Measurements from ENCODE around the gene IL1R2.

Gene IL1R2

GRCh38 chr2:102008490-102008889 lies 16.7 kb downstream of the IL1R2 start:
- no peak for DNase-seq (ENCODE audit: low read depth)
- no peak overlapping the region for H3K4me3 ChIP-seq (ENCODE audit: low read depth, low read length)
- no peak for TF ChIP-seq CTCF (IDR thresholded peaks at IDR 0.05; ENCODE audit: insufficient read depth, low read depth, low read length, missing control alignments)

GRCh38 chr2:102009557-102009956 lies 17.8 kb downstream of the IL1R2 start:
- H3K4me3 ChIP-seq (ENCODE audit: low read depth, low read length): no peak overlapping the region
- TF ChIP-seq CTCF (IDR thresholded peaks at IDR 0.05; ENCODE audit: insufficient read depth, low read depth, low read length, missing control alignments): no peak
- DNase-seq (ENCODE audit: low read depth): no peak

GRCh38 chr2:102010902-102011301 lies 19.1 kb downstream of the IL1R2 start:
- no peak overlapping the region for H3K4me3 ChIP-seq (ENCODE audit: low read depth, low read length)
- TF ChIP-seq CTCF (IDR thresholded peaks at IDR 0.05; ENCODE audit: insufficient read depth, low read depth, low read length, missing control alignments): no peak
- no peak for DNase-seq (ENCODE audit: low read depth)

- no peak for TF ChIP-seq CTCF (IDR thresholded peaks at IDR 0.05; ENCODE audit: insufficient read depth, low read depth, low read length, missing control alignments)
- H3K4me3 ChIP-seq (ENCODE audit: low read depth, low read length): no peak overlapping the region
- no peak for DNase-seq (ENCODE audit: low read depth)
Observed at GRCh38 chr2:102012061-102012614, 20.4 kb downstream of the IL1R2 start.

- no peak overlapping the region for H3K4me3 ChIP-seq (ENCODE audit: low read depth, low read length)
- no peak for DNase-seq (ENCODE audit: low read depth)
- TF ChIP-seq CTCF (IDR thresholded peaks at IDR 0.05; ENCODE audit: insufficient read depth, low read depth, low read length, missing control alignments): no peak
Observed at GRCh38 chr2:102013206-102014040, 21.7 kb downstream of the IL1R2 start.

- no peak overlapping the region for H3K4me3 ChIP-seq (ENCODE audit: low read depth, low read length)
- TF ChIP-seq CTCF (IDR thresholded peaks at IDR 0.05; ENCODE audit: insufficient read depth, low read depth, low read length, missing control alignments): no peak
- DNase-seq (ENCODE audit: low read depth): no peak
Observed at GRCh38 chr2:102014041-102014345, 22.2 kb downstream of the IL1R2 start.

GRCh38 chr2:102015399-102015798 lies 23.6 kb downstream of the IL1R2 start:
- no peak overlapping the region for H3K4me3 ChIP-seq (ENCODE audit: low read depth, low read length)
- DNase-seq (ENCODE audit: low read depth): no peak
- TF ChIP-seq CTCF (IDR thresholded peaks at IDR 0.05; ENCODE audit: insufficient read depth, low read depth, low read length, missing control alignments): no peak

All from GM12865 (cell line).